Gastrocnemius medialis (tissue), 4 donors: ENCODE results near the gene MEGF11.

Source experiments
- POLR2A ChIP-seq, 2 donors: fragments of 450-650 bp; IDR thresholded peaks; one replicate each; pipeline ENCODE4 v1.6.1; 2017; ENCODE audit warnings: antibody characterized with exemption in 2 of 2, mild to moderate bottlenecking in 2 of 2, moderate library complexity in 2 of 2
- TF ChIP-seq, protein P1 (sequence below), 5 experiments: fragments of 450-650 bp in 3 of 5; fragments of 200-600 bp in 2 of 5; sonication (generic) in 2 of 5; IDR thresholded peaks in 4 of 5; conservative IDR thresholded peaks in 1 of 5; 1 replicate in 4 of 5; 2 replicates in 1 of 5; pipeline ENCODE4 v1.5.1; 2016 to 2019; ENCODE audit warnings: antibody characterized with exemption in 5 of 5, mild to moderate bottlenecking in 3 of 5, moderate library complexity in 3 of 5

DNA sequence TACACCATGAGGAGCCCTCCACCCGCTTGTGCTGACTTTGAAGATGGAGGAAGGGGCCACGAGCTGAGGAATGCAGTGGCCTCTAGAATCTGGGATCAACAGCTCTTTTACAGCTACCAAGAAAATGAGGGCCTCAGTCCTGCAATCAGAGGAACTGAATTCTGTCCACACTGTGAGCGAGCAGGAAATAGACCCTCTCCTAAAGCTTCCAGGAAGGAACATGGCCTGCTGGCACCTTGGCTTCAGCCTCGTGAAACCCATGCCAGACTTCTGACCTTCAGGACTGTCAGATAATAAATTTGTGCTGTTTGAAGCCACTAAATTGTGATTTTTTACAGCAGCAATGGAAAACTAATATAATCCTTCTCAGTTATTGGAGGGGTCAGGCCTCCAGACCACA, 322.3 kb downstream of the MEGF11 start:
- TF ChIP-seq, protein P1, sequence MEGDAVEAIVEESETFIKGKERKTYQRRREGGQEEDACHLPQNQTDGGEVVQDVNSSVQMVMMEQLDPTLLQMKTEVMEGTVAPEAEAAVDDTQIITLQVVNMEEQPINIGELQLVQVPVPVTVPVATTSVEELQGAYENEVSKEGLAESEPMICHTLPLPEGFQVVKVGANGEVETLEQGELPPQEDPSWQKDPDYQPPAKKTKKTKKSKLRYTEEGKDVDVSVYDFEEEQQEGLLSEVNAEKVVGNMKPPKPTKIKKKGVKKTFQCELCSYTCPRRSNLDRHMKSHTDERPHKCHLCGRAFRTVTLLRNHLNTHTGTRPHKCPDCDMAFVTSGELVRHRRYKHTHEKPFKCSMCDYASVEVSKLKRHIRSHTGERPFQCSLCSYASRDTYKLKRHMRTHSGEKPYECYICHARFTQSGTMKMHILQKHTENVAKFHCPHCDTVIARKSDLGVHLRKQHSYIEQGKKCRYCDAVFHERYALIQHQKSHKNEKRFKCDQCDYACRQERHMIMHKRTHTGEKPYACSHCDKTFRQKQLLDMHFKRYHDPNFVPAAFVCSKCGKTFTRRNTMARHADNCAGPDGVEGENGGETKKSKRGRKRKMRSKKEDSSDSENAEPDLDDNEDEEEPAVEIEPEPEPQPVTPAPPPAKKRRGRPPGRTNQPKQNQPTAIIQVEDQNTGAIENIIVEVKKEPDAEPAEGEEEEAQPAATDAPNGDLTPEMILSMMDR (IDR thresholded peaks at IDR 0.05 in 4 of 5, conservative IDR thresholded peaks at IDR 0.05 in 1 of 5) = no peak
- no peak for TF ChIP-seq POLR2A (IDR thresholded peaks at IDR 0.05)
